K562 (cell line): Measurements from ENCODE around the gene PKHD1.

Experiments used
- CTCF ChIP-seq, 3 experiments: IDR thresholded peaks in 2 of 3; conservative IDR thresholded peaks in 1 of 3; 2 replicates each; pipeline ENCODE4 v1.5.1; 2011 to 2012; ENCODE audit warnings: low read length in 3 of 3, mild to moderate bottlenecking in 3 of 3, control low read depth in 2 of 3, improper control_type of control experiment in 1 of 3, inconsistent platforms in 1 of 3, low read depth in 1 of 3, mixed read lengths in 1 of 3, moderate library complexity in 1 of 3; ENCODE audit not compliant: insufficient read depth in 2 of 3
- FOXM1 ChIP-seq, 2 experiments: fragments of 450-650 bp in 1 of 2; sonication (generic) in 1 of 2; formaldehyde crosslinking in 1 of 2; IDR thresholded peaks; 2 replicates each; pipeline versions ENCODE4 v1.6.1 to v1.9.0; 2017 to 2022; ENCODE audit warnings: low read depth in 2 of 2, mild to moderate bottlenecking in 2 of 2, missing genetic modification reagents in 1 of 2, moderate library complexity in 1 of 2
- HIVEP1 ChIP-seq: fragments of 250-450 bp; sonication (Bioruptor Pico); IDR thresholded peaks from 2 replicates; pipeline ENCODE4 v1.4.0; 2020; ENCODE audit warnings: mild to moderate bottlenecking
- MITF ChIP-seq: IDR thresholded peaks from 2 replicates; pipeline ENCODE4 v1.6.1; 2014; ENCODE audit warnings: antibody characterized with exemption
- NFIC ChIP-seq: fragments of 450-650 bp; IDR thresholded peaks from 2 replicates; pipeline ENCODE4 v1.6.1; 2017; ENCODE audit warnings: mild to moderate bottlenecking, inconsistent platforms
- POLR2A ChIP-seq: fragments of 450-650 bp; conservative IDR thresholded peaks from 2 replicates; pipeline ENCODE4 v1.6.1; 2016
- PRDM10 ChIP-seq: fragments of 450-650 bp; IDR thresholded peaks from 2 replicates; pipeline ENCODE4 v1.6.1; 2018; ENCODE audit not compliant: partially characterized antibody
- STAG1 ChIP-seq: sonication (generic); formaldehyde crosslinking; IDR thresholded peaks from 2 replicates; pipeline ENCODE4 v1.5.0; 2020; ENCODE audit warnings: missing genetic modification reagents, borderline replicate concordance
- ZBTB1 ChIP-seq: sonication (generic); formaldehyde crosslinking; IDR thresholded peaks from 2 replicates; pipeline ENCODE4 v1.8.1; 2023; ENCODE audit warnings: missing genetic modification reagents, low read depth, mild to moderate bottlenecking, borderline replicate concordance
- ZBTB34 ChIP-seq: fragments of 250-450 bp; sonication (Bioruptor Pico); IDR thresholded peaks from 2 replicates; pipeline ENCODE4 v1.8.0; 2021; ENCODE audit warnings: mild to moderate bottlenecking, moderate library complexity
- ZNF324 ChIP-seq: fragments of 250-450 bp; sonication (Bioruptor Pico); IDR thresholded peaks from 2 replicates; pipeline ENCODE4 v1.4.0; 2020; ENCODE audit warnings: mild to moderate bottlenecking

GRCh38 chr6:51620971-51621370, 466.4 kb downstream of the PKHD1 start:
- TF ChIP-seq MITF (no peak), CTCF (IDR thresholded peaks at IDR 0.05 in 2 of 3, conservative IDR thresholded peaks at IDR 0.05 in 1 of 3; ENCODE audit: insufficient read depth in 2 of 3, low read depth in 1 of 3, low read length in 3 of 3) (no peak), STAG1 (CRISPR knock-in tag) (no peak), POLR2A (no peak), FOXM1 (IDR thresholded peaks at IDR 0.05; ENCODE audit: low read depth) (no peak), FOXM1 (CRISPR knock-in tag; IDR thresholded peaks at IDR 0.05; ENCODE audit: low read depth) (no peak), ZBTB34 (CRISPR knock-in tag) (no peak), ZBTB1 (CRISPR knock-in tag) (no peak), HIVEP1 (CRISPR knock-in tag) (no peak), NFIC (no peak), PRDM10 (no peak), ZNF324 (CRISPR knock-in tag) (no peak)
